T47D (cell line): Measurements from ENCODE around the gene ARHGAP23.
A peak's percentile ranks its signal among the peaks of the same experiment; 100 is the strongest.
"Not testable (repeated sequence)": the region's sequence is repeated elsewhere in the genome, so short reads cannot be mapped to it uniquely, and the experiment has no call there.

ENCODE experiments used
- DNase-seq, 2 experiments: peaks; one replicate each; pipeline versions ENCODE4 v3.0.0 to v3.0.0-alpha.2; 2011 to 2012; ENCODE audit warnings: low read depth in 1 of 2, low spot score in 1 of 2
- JUND ChIP-seq: IDR thresholded peaks from 2 replicates; pipeline ENCODE4 v1.6.1; 2012; ENCODE audit warnings: low read depth
- in situ Hi-C: cut with HindIII; loops from 2 replicates; pipeline ENCODE4 v1.10.0; 2016; ENCODE audit warnings: low sequenced_read_pairs, low pct_unique_long_range_greater_than_20kb

ARHGAP23 gene

GRCh38 chr17:38465391-38466345 is 37.4 kb downstream of the ARHGAP23 start:
- in situ Hi-C loops = no loop called here
- TF ChIP-seq JUND = no peak
- DNase-seq = peak in 1 of 2 experiments; percentile 15

DNA sequence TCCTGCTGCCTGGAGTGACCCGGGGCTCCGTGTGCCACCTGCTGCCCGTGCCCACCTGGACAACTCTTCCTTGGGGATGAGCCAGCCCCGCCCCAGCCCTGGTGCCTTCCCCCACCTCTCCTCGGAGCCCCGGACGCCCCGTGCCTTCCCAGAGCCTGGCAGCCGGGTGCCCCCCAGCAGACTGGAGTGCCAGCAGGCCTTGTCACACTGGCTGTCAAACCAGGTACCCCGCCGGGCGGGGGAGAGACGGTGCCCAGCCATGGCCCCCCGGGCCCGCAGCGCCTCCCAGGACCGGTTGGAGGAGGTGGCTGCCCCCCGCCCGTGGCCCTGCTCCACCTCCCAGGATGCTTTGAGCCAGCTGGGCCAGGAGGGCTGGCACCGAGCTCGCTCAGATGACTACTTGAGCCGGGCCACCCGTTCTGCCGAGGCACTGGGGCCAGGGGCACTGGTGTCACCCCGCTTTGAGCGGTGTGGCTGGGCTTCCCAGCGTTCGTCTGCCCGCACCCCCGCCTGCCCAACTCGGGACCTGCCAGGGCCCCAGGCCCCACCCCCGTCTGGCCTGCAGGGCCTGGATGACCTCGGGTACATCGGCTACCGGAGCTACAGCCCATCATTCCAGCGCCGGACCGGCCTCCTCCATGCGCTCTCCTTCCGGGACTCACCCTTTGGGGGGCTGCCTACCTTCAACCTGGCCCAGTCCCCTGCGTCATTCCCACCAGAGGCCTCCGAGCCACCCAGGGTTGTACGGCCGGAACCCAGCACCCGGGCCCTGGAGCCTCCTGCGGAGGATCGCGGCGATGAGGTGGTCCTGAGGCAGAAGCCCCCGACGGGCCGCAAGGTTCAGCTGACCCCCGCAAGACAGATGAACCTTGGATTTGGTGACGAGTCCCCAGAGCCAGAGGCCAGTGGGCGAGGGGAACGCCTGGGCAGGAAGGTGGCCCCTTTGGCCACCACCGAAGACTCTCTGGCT is 38.4 kb downstream of the ARHGAP23 start:
- no peak for TF ChIP-seq JUND
- in situ Hi-C loops = no loop called here
- no peak for DNase-seq

- no peak for DNase-seq
- in situ Hi-C loops = no loop called here
- no peak for TF ChIP-seq JUND
These were observed 39.2 kb downstream of the ARHGAP23 start for GRCh38 chr17:38467491-38467890.

GRCh38 chr17:38469875-38470274 is 41.6 kb downstream of the ARHGAP23 start:
- DNase-seq = no peak
- in situ Hi-C loops = no loop called here
- TF ChIP-seq JUND = no peak

GRCh38 chr17:38471253-38471652 is 43.0 kb downstream of the ARHGAP23 start:
- DNase-seq = not testable (repeated sequence)

GRCh38 chr17:38474666-38475065 is 46.4 kb downstream of the ARHGAP23 start:
- peak in 1 of 2 experiments; percentile 31 for DNase-seq
- in situ Hi-C loops = not testable (repeated sequence)

More at GRCh38 chr17:38471253-38471652, 43.0 kb downstream of the ARHGAP23 start:
- in situ Hi-C loops = not testable (repeated sequence)

- in situ Hi-C loops = no loop called here
- TF ChIP-seq JUND = no peak
- no peak for DNase-seq
These were observed 48.3 kb downstream of the ARHGAP23 start for GRCh38 chr17:38476549-38476948.

- DNase-seq, in situ Hi-C loops: not testable (repeated sequence)
These were observed 49.2 kb downstream of the ARHGAP23 start for GRCh38 chr17:38477417-38477816.

DNA sequence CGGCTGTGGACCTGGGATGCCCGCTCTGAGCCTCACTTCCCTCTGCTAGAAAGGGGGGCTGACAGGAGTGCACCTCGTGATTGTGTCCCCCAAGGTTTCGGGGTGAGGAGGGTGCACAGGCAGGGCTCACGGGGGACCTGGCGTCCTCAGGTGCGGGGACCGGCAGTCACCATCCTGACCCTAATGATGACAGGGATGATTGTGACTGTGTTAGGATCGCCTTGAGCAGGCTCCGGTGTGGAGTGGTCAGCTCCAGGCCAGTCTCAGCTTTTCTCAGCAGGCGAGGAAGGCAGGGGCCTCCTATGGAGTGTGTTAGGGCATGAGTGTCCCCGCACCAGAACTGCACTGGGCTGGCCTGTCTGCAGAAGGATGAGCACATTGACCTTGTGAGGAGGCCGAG is 49.7 kb downstream of the ARHGAP23 start:
- in situ Hi-C loops, DNase-seq: not testable (repeated sequence)

GRCh38 chr17:38478667-38479066 is 50.4 kb downstream of the ARHGAP23 start:
- DNase-seq, in situ Hi-C loops: not testable (repeated sequence)

DNA sequence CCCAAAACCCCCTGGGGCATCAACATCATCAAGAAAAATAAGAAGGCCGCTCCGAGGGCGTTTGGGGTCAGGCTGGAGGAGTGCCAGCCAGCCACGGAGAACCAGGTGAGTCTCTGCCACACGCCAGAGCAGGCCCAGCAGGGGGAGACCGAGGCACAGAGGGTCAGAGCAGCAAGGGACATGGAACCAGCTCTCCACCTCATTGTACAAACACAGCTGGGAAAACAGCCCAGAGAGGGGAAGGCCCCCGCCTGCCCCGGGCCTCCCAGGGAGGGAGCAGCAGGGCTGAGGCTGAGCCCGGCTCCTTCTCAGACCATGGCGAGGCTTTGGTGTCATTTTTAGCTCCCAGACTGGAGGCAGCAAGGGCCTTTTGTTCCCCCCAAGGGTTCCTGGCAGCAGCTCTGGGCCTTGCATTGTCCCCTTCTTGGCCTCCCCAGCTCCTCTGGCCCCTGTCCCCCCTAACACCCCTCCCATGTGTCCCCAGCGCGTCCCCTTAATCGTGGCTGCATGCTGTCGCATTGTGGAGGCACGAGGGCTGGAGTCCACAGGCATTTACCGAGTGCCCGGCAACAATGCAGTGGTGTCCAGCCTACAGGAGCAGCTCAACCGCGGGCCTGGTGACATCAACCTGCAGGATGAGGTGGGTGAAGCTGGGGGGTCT is 53.9 kb downstream of the ARHGAP23 start:
- DNase-seq = peak in 1 of 2 experiments; percentile 60
- in situ Hi-C loops = not testable (repeated sequence)

GRCh38 chr17:38482700-38483043 is 54.4 kb downstream of the ARHGAP23 start:
- in situ Hi-C loops, DNase-seq: not testable (repeated sequence)

DNA sequence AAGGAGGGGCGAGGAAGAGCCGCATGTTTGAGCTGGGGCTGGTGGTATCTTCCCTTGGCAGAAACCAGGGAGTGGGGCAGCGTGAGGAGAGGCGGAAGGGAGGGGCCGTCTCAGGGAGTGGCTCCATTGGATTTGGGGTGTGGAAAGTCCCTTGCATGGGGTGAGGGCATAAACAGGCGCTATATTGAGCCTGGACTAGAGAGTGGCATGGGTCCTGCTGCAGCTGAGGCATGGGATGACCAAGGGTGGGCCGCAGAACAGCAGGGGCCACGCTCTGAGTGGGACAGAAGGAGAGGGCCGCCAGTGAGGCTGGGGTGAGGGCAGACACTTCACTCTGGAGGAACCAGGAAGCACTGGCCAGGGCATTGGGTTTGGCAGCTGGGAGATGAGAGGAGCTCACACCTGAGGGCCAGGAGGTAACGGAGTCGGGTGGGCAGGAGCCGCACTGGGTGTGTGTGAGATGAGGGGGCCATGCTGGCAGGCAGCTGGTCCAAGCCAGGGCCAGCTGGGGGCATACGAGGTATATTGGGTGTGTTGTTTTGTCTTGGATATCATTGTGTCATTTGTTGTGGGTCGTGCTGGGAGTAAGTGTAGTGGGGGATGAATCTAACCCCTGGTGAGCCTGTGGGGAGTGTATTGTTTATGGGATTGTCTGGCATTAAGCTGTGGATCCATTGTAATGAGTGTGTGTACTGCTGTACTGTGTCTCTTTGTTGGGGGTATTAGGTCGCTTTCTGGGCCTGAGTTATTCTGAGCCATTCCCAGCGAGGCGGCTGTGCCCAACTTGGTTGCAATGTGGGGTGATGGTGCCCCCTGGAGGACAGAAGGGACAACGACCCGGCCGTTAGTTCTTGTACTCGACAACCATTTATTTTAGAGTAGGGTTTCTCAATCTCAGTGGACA is 56.2 kb downstream of the ARHGAP23 start:
- in situ Hi-C loops = not testable (repeated sequence)
- peak; percentile 43 to 78 for DNase-seq
